Omental fat pad (tissue), 4 donors: ENCODE results near the gene EXOC6B. TPM values are rescaled to one million over a fixed set of nuclear protein-coding genes. Genes with fewer than 3 reads are reported as not detected.

Experiments used
- ATAC-seq: fragments of 150-250 bp; one replicate; pipeline ENCODE4 v1.9.1; 2016; ENCODE audit warnings: mild to moderate bottlenecking, moderate library complexity; ENCODE audit not compliant: low FRiP score
- DNase-seq: peaks from one replicate; pipeline ENCODE4 v3.0.0-alpha.2; 2019; ENCODE audit warnings: low spot score
- CTCF ChIP-seq, 3 donors: fragments of 450-650 bp; IDR thresholded peaks; one replicate each; pipeline ENCODE4 v1.5.1; 2016 to 2017; ENCODE audit warnings: antibody characterized with exemption in 3 of 3, mild to moderate bottlenecking in 3 of 3, moderate library complexity in 2 of 3
- total RNA-seq, 4 donors: library from RNA; depleted of rRNA; stranded (reverse); fragments of >200 nt; gene quantifications; one replicate each; pipeline ENCODE4 v1.1.0, GENCODE V29; 2016

The EXOC6B gene
- total RNA-seq, 4 donors from 2014 or later: 25.6 to 38.3 (median 30.1) TPM

GRCh38 chr2:72233211-72233610 lies 592.6 kb downstream of the EXOC6B start:
- no peak for TF ChIP-seq CTCF (IDR thresholded peaks at IDR 0.05)
- no peak for ATAC-seq
- no peak for DNase-seq

GRCh38 chr2:72222829-72223564 lies 602.8 kb downstream of the EXOC6B start:
- DNase-seq: no peak
- no peak for TF ChIP-seq CTCF (IDR thresholded peaks at IDR 0.05)
- ATAC-seq: no peak

- ATAC-seq: no peak
- no peak for TF ChIP-seq CTCF (IDR thresholded peaks at IDR 0.05)
- no peak for DNase-seq
Measured at GRCh38 chr2:72220170-72220569, 605.7 kb downstream of the EXOC6B start.

GRCh38 chr2:72214429-72215143 lies 611.2 kb downstream of the EXOC6B start:
- DNase-seq: no peak
- ATAC-seq: no peak
- TF ChIP-seq CTCF (IDR thresholded peaks at IDR 0.05): no peak

- ATAC-seq: no peak
- TF ChIP-seq CTCF (IDR thresholded peaks at IDR 0.05): no peak
- DNase-seq: no peak
Measured at GRCh38 chr2:72212486-72212855, 613.4 kb downstream of the EXOC6B start.

- no peak for TF ChIP-seq CTCF (IDR thresholded peaks at IDR 0.05)
- ATAC-seq (no peak), DNase-seq (no peak)
Measured at GRCh38 chr2:72211777-72212485, 613.9 kb downstream of the EXOC6B start.
